ENCODE data around the gene UBALD1. TPM values are rescaled to one million over a fixed set of nuclear protein-coding genes. Genes with fewer than 3 reads are reported as not detected.
A peak's percentile ranks its signal among the peaks of the same experiment; 100 is the strongest.

Gene UBALD1
- total and polyA plus RNA-seq, 9 of the 15 experiments (the other 6 are each of a cell fraction or from before 2014, with no cell fraction given), result 1.3 to 38.0 (median 6.2) TPM; not detected in 2

GRCh38 chr16:4625560-4626159 lies 11.0 kb upstream of the UBALD1 start:
- Histone ChIP-seq H3K27me3 (ENCODE audit: control insufficient read depth in 2 of 2, insufficient read depth in 2 of 2, low read length in 2 of 2) (no peaks in the 10 kb centered on the region), H3K27ac (ENCODE audit: extremely low read depth, low read depth, low read length) (peak overlapping the region; percentile 92), H4K20me1 (replicated peaks; ENCODE audit: control insufficient read depth, insufficient read depth, low read length) (peaks cover 5% of the 10 kb centered on the region; the same call in 1 of the 2 replicates), H3K9me3 (replicated peaks; ENCODE audit: control insufficient read depth, insufficient read depth, low read depth, low read length) (no peaks in the 10 kb centered on the region), H3K79me2 (ENCODE audit: control insufficient read depth, insufficient read depth, low read length) (peaks cover 36% of the 10 kb centered on the region), H3K4me1 (replicated peaks in 1 of 2; ENCODE audit: control insufficient read depth in 2 of 2, insufficient read depth in 2 of 2, low read length in 2 of 2) (peaks cover 16 to 19% of the 10 kb centered on the region in 2 experiments; a peak in 4 of 5 replicates), H3K9ac (ENCODE audit: insufficient read depth in 1 of 2, low read depth in 2 of 2, low read length in 2 of 2) (peak overlapping the region; percentile 89 to 90), H3K9me1 (ENCODE audit: control insufficient read depth, insufficient read depth, low read length) (peaks cover 4% of the 10 kb centered on the region), H2AFZ (ENCODE audit: low read depth, low read length) (no peak overlapping the region), H3K4me3 (peak overlapping the region; percentile 91), H3K36me3 (ENCODE audit: control insufficient read depth, insufficient read depth, low read length) (peaks cover 11% of the 10 kb centered on the region; the same call in 2 of the 3 replicates), H3K4me2 (ENCODE audit: insufficient read depth, low read length) (peak overlapping the region; percentile 81)
- in situ Hi-C loops (cut with MboI), result no loop called here
- intact Hi-C loops (cut with micrococcal nuclease), result no loop called here
- ChIA-PET CTCF (ENCODE audit: low intra/inter-chr PET ratio) (no interaction called here), POLR2A (interaction anchor here (0.6 to 4.6 kb wide), 6 partner anchors 8 to 24 kb away, joined by 3 to 22 read pairs (median 4); partner anchors contain the start of gene UBALD1)
- peak; percentile 6; the same call in 2 of the 3 replicates for ATAC-seq
- FAIRE-seq, result peak; percentile 58
- WGBS (ENCODE audit: insufficient coverage, low coverage, missing lambda C conversion rate), result 11% methylated on average over 11 of the region's 11 CpGs
- BruUV-seq (replicated peaks), result no TSS peak
- DNase-seq (ENCODE audit: extremely low read depth in 1 of 4, low spot score in 3 of 4), result no peak
- TF ChIP-seq ZNF785 (CRISPR knock-in tag; IDR thresholded peaks at IDR 0.05), result no peak
- TF ChIP-seq CUX1 (CRISPR knock-in tag; IDR thresholded peaks at IDR 0.05), result no peak
- 0 out of 2 replicates have a peak, but pooled peaks have one; percentile 32 for TF ChIP-seq TFAP4 (CRISPR knock-in tag; IDR thresholded peaks at IDR 0.05; ENCODE audit: borderline replicate concordance)
- TF ChIP-seq SMAD4 (CRISPR knock-in tag; conservative IDR thresholded peaks at IDR 0.05), result no peak
- no peak for TF ChIP-seq ZNF217 (CRISPR knock-in tag; IDR thresholded peaks at IDR 0.05)
- TF ChIP-seq BACH1 (tag; IDR thresholded peaks at IDR 0.05), result no peak
- no peak for TF ChIP-seq ZNF780A (CRISPR knock-in tag; IDR thresholded peaks at IDR 0.05)
- TF ChIP-seq PML (IDR thresholded peaks at IDR 0.05; ENCODE audit: low read length), result no peak
- TF ChIP-seq ZNF253 (CRISPR knock-in tag; conservative IDR thresholded peaks at IDR 0.05), result no peak
- TF ChIP-seq SPI1 (IDR thresholded peaks at IDR 0.05; ENCODE audit: borderline replicate concordance, low read depth, low read length), result peak; percentile 81
- no peak for TF ChIP-seq SNAPC5 (CRISPR knock-in tag; IDR thresholded peaks at IDR 0.05)
- no peak for TF ChIP-seq ZSCAN29 (IDR thresholded peaks at IDR 0.05)
- no peak for TF ChIP-seq NFIC (IDR thresholded peaks at IDR 0.05)
- no peak for TF ChIP-seq JUN (IDR thresholded peaks at IDR 0.05; ENCODE audit: borderline replicate concordance, low read depth, low read length)
- TF ChIP-seq JUN (CRISPR knock-in tag; IDR thresholded peaks at IDR 0.05; ENCODE audit: borderline replicate concordance), result no peak
- 0 out of 2 replicates have a peak, but pooled peaks have one; percentile 6 for TF ChIP-seq SP1 (CRISPR knock-in tag; IDR thresholded peaks at IDR 0.05)
- TF ChIP-seq ELF1 (tag; IDR thresholded peaks at IDR 0.05), result no peak
